Skeletal muscle satellite cell (primary cell): Measurements from ENCODE around the gene WDR26. TPM values are rescaled to one million over a fixed set of nuclear protein-coding genes. Genes with fewer than 3 reads are reported as not detected.
"Not testable (repeated sequence)": the region's sequence is repeated elsewhere in the genome, so short reads cannot be mapped to it uniquely, and the experiment has no call there.

Experiments used
- H3K27me3 ChIP-seq: 2 replicates; pipeline ENCODE4 v1.7.0; 2013; ENCODE audit warnings: low read length; ENCODE audit not compliant: control insufficient read depth, insufficient read depth
- H3K36me3 ChIP-seq: 2 replicates; pipeline ENCODE4 v1.7.0; 2013; ENCODE audit warnings: mild to moderate bottlenecking, control low read depth, low read length; ENCODE audit not compliant: insufficient read depth
- H3K4me1 ChIP-seq: 2 replicates; pipeline ENCODE4 v1.7.0; 2013; ENCODE audit warnings: low read length; ENCODE audit not compliant: control insufficient read depth, insufficient read depth
- H3K4me2 ChIP-seq: 2 replicates; pipeline ENCODE4 v1.7.0; 2013; ENCODE audit warnings: mild to moderate bottlenecking, low read length
- H3K4me3 ChIP-seq: 2 replicates; pipeline ENCODE4 v1.7.0; 2013; ENCODE audit warnings: low read length
- H3K9ac ChIP-seq: 2 replicates; pipeline ENCODE4 v1.7.0; 2013; ENCODE audit warnings: mild to moderate bottlenecking, low read depth, low read length, moderate library complexity
- H3K9me3 ChIP-seq: replicated peaks from 2 replicates; pipeline ENCODE4 v1.7.0; 2013; ENCODE audit warnings: mild to moderate bottlenecking, control low read depth, low read length
- total RNA-seq: library from RNA; depleted of rRNA; stranded (reverse); fragments of >200 nt; gene quantifications from 2 replicates; pipeline ENCODE4 v1.2.3, GENCODE V29; 2012; rRNA removed

WDR26 gene
- 43.0 and 47.4 TPM in 2 replicates for total RNA-seq

- Histone ChIP-seq H3K9ac (peak within 1 kb of the TSS; percentile 86), H3K4me3 (peak within 1 kb of the TSS; percentile 89), H3K4me1 (peaks cover 31% of the 10 kb centered on the region), H3K9me3 (no peaks in the 10 kb centered on the region), H3K27me3 (no peaks in the 10 kb centered on the region), H3K4me2 (peak within 1 kb of the TSS; percentile 97), H3K36me3 (peaks cover 12% of the 10 kb centered on the region)
Measured at GRCh38 chr1:224434691-224435317, at the start of gene WDR26. WDR26 (minus strand) TSS chr1:224434797.

- H3K9ac ChIP-seq, H3K4me2 ChIP-seq, H3K27me3 ChIP-seq, H3K4me1 ChIP-seq, H3K9me3 ChIP-seq, H3K36me3 ChIP-seq, H3K4me3 ChIP-seq: not testable (repeated sequence)
Measured at GRCh38 chr1:224483206-224483605, 48.6 kb upstream of the WDR26 start.

- H3K27me3 ChIP-seq, result no peaks in the 10 kb centered on the region
- no peak overlapping the region for H3K9ac ChIP-seq
- no peaks in the 10 kb centered on the region for H3K36me3 ChIP-seq
- H3K4me3 ChIP-seq, result no peak overlapping the region
- no peaks in the 10 kb centered on the region for H3K4me1 ChIP-seq
- no peaks in the 10 kb centered on the region for H3K9me3 ChIP-seq
- no peak overlapping the region for H3K4me2 ChIP-seq
Measured at GRCh38 chr1:224482619-224483018, 48.0 kb upstream of the WDR26 start.

GRCh38 chr1:224481601-224482000, 47.0 kb upstream of the WDR26 start:
- no peak overlapping the region for H3K9ac ChIP-seq
- H3K27me3 ChIP-seq, result no peaks in the 10 kb centered on the region
- no peak overlapping the region for H3K4me3 ChIP-seq
- no peaks in the 10 kb centered on the region for H3K4me1 ChIP-seq
- no peak overlapping the region for H3K4me2 ChIP-seq
- no peaks in the 10 kb centered on the region for H3K9me3 ChIP-seq
- no peaks in the 10 kb centered on the region for H3K36me3 ChIP-seq

GRCh38 chr1:224480888-224481459, 46.4 kb upstream of the WDR26 start:
- not testable (repeated sequence) for H3K9ac ChIP-seq, H3K9me3 ChIP-seq, H3K4me1 ChIP-seq, H3K4me2 ChIP-seq, H3K36me3 ChIP-seq, H3K27me3 ChIP-seq, H3K4me3 ChIP-seq

- H3K4me2 ChIP-seq, H3K36me3 ChIP-seq, H3K9me3 ChIP-seq, H3K4me3 ChIP-seq, H3K4me1 ChIP-seq, H3K9ac ChIP-seq, H3K27me3 ChIP-seq: not testable (repeated sequence)
Measured at GRCh38 chr1:224480200-224480599, 45.6 kb upstream of the WDR26 start.

GRCh38 chr1:224472806-224473205, 38.2 kb upstream of the WDR26 start:
- H3K9ac ChIP-seq, result no peak overlapping the region
- no peak overlapping the region for H3K4me3 ChIP-seq
- no peak overlapping the region for H3K4me2 ChIP-seq
- H3K9me3 ChIP-seq, result no peaks in the 10 kb centered on the region
- H3K36me3 ChIP-seq, result no peaks in the 10 kb centered on the region
- no peaks in the 10 kb centered on the region for H3K4me1 ChIP-seq
- no peaks in the 10 kb centered on the region for H3K27me3 ChIP-seq

GRCh38 chr1:224466154-224466553, 31.6 kb upstream of the WDR26 start:
- no peaks in the 10 kb centered on the region for H3K9me3 ChIP-seq
- no peaks in the 10 kb centered on the region for H3K4me1 ChIP-seq
- H3K27me3 ChIP-seq, result no peaks in the 10 kb centered on the region
- H3K4me3 ChIP-seq, result no peak overlapping the region
- no peaks in the 10 kb centered on the region for H3K36me3 ChIP-seq
- H3K4me2 ChIP-seq, result no peak overlapping the region
- H3K9ac ChIP-seq, result no peak overlapping the region

GRCh38 chr1:224459966-224460365, 25.4 kb upstream of the WDR26 start:
- Histone ChIP-seq H3K27me3 (no peaks in the 10 kb centered on the region), H3K4me3 (no peak overlapping the region), H3K4me2 (no peak overlapping the region), H3K4me1 (peaks cover 10% of the 10 kb centered on the region), H3K9me3 (no peaks in the 10 kb centered on the region), H3K9ac (no peak overlapping the region), H3K36me3 (no peaks in the 10 kb centered on the region)

- Histone ChIP-seq H3K9me3 (no peaks in the 10 kb centered on the region), H3K9ac (no peak overlapping the region), H3K4me1 (peaks cover 10% of the 10 kb centered on the region), H3K36me3 (no peaks in the 10 kb centered on the region), H3K27me3 (no peaks in the 10 kb centered on the region), H3K4me2 (no peak overlapping the region), H3K4me3 (no peak overlapping the region)
Measured at GRCh38 chr1:224458996-224459395, 24.4 kb upstream of the WDR26 start.

- Histone ChIP-seq H3K9me3 (no peaks in the 10 kb centered on the region), H3K4me3 (no peak overlapping the region), H3K9ac (no peak overlapping the region), H3K4me1 (peaks cover 10% of the 10 kb centered on the region), H3K4me2 (no peak overlapping the region), H3K27me3 (no peaks in the 10 kb centered on the region), H3K36me3 (no peaks in the 10 kb centered on the region)
Measured at GRCh38 chr1:224458296-224458695, 23.7 kb upstream of the WDR26 start.

GRCh38 chr1:224457782-224458144, 23.2 kb upstream of the WDR26 start:
- Histone ChIP-seq H3K36me3 (no peaks in the 10 kb centered on the region), H3K9ac (no peak overlapping the region), H3K4me2 (no peak overlapping the region), H3K4me3 (no peak overlapping the region), H3K4me1 (peaks cover 10% of the 10 kb centered on the region), H3K27me3 (no peaks in the 10 kb centered on the region), H3K9me3 (no peaks in the 10 kb centered on the region)
